OCI-LY1 (cell line): ENCODE measurements around the gene ARHGAP24.

Experiments
- H2AFZ ChIP-seq: fragments of 200-600 bp; sonication (generic), shearing (Covaris generic); 2 replicates; pipeline ENCODE4 v1.6.0; 2014; ENCODE audit warnings: antibody characterized with exemption, mild to moderate bottlenecking, low read length
- H3F3A ChIP-seq: fragments of 200-600 bp; sonication (generic), shearing (Covaris generic); 2 replicates; pipeline ENCODE4 v1.6.0; 2014; ENCODE audit warnings: mild to moderate bottlenecking, antibody characterized with exemption, low read length, moderate library complexity; ENCODE audit not compliant: insufficient read depth
- H3K27ac ChIP-seq: fragments of 200-600 bp; sonication (generic); 2 replicates; pipeline ENCODE4 v1.5.1; 2014; ENCODE audit warnings: low read length, mixed run types, mild to moderate bottlenecking, low read depth; ENCODE audit not compliant: poor library complexity, severe bottlenecking
- H3K27me3 ChIP-seq: fragments of 200-600 bp; sonication (generic); 2 replicates; pipeline ENCODE4 v1.6.0; 2014; ENCODE audit warnings: antibody characterized with exemption, mild to moderate bottlenecking, low read length, moderate library complexity; ENCODE audit not compliant: insufficient read depth
- H3K36me3 ChIP-seq: fragments of 200-600 bp; sonication (generic); 2 replicates; pipeline ENCODE4 v1.6.1; 2014; ENCODE audit warnings: mild to moderate bottlenecking, antibody characterized with exemption, low read length, moderate library complexity, mixed read lengths; ENCODE audit not compliant: insufficient read depth
- H3K4me1 ChIP-seq: fragments of 200-600 bp; sonication (generic); 2 replicates; pipeline ENCODE4 v1.5.1; 2014; ENCODE audit warnings: mild to moderate bottlenecking, low read length, moderate library complexity; ENCODE audit not compliant: insufficient read depth, severe bottlenecking
- H3K4me2 ChIP-seq: fragments of 200-600 bp; sonication (generic), shearing (Covaris generic); 2 replicates; pipeline ENCODE4 v1.6.1; 2014; ENCODE audit warnings: low read length
- H3K4me3 ChIP-seq: fragments of 200-600 bp; sonication (generic); 2 replicates; pipeline ENCODE4 v1.5.1; 2014; ENCODE audit warnings: low read length, low read depth, mild to moderate bottlenecking, mixed read lengths; ENCODE audit not compliant: poor library complexity, severe bottlenecking
- H3K79me2 ChIP-seq: fragments of 200-600 bp; shearing (Covaris generic); 2 replicates; pipeline ENCODE4 v1.6.1; 2016; ENCODE audit warnings: mixed run types, low read length, mixed read lengths; ENCODE audit not compliant: insufficient read depth
- H3K9ac ChIP-seq: fragments of 200-600 bp; sonication (generic), shearing (Covaris generic); 2 replicates; pipeline ENCODE4 v1.6.1; 2014; ENCODE audit warnings: mild to moderate bottlenecking, low read length, mixed read lengths
- H3K9me2 ChIP-seq: fragments of 200-600 bp; sonication (generic), shearing (Covaris generic); 2 replicates; pipeline ENCODE4 v1.6.1; 2014; ENCODE audit warnings: low read depth, mild to moderate bottlenecking, low read length, mixed read lengths
- H3K9me3 ChIP-seq: fragments of 200-600 bp; shearing (Covaris generic); 2 replicates; pipeline ENCODE4 v1.6.1; 2014; ENCODE audit warnings: low read length, mixed read lengths
- H4K20me1 ChIP-seq: fragments of 200-600 bp; sonication (generic), shearing (Covaris generic); 2 replicates; pipeline ENCODE4 v1.6.0; 2016; ENCODE audit warnings: mild to moderate bottlenecking, low read length; ENCODE audit not compliant: insufficient read depth
- EZH2 ChIP-seq: fragments of 200-600 bp; sonication (generic), shearing (Covaris generic); IDR thresholded peaks from 2 replicates; pipeline ENCODE4 v1.8.0; 2017; ENCODE audit warnings: borderline replicate concordance, mixed run types, mild to moderate bottlenecking, antibody characterized with exemption, low read length, moderate library complexity, mixed read lengths
- TF ChIP-seq, protein P1 (sequence below): fragments of 200-600 bp; sonication (generic), shearing (Covaris generic); IDR thresholded peaks from 2 replicates; pipeline ENCODE4 v1.5.1; 2017; ENCODE audit warnings: mild to moderate bottlenecking, antibody characterized with exemption, low read length, moderate library complexity, mixed read lengths

ARHGAP24 gene

DNA sequence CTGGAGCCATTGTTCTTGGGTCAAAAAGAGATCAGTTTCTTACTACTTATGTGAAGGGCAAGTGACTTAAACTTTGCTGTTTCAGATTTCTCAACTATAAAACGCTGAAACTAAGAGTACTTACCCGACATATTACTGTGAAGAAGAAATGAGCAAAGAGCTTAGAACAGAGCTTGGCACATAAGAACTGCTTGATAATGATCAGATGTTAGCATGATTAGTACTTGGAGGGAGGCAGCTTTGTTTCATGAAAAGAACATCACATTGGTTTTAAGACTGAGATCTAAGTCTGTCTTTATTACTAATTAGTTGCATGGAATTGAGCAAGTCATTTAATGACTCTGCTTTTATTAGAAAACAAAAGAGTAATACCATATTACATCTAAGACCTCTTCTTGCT, 169.1 kb downstream of the ARHGAP24 start:
- H3F3A ChIP-seq: no peaks in the 10 kb centered on the region
- no peaks in the 10 kb centered on the region for H3K9me2 ChIP-seq
- peaks cover 37% of the 10 kb centered on the region for H3K4me1 ChIP-seq
- H3K4me2 ChIP-seq: no peak overlapping the region
- H3K27me3 ChIP-seq: no peaks in the 10 kb centered on the region
- H2AFZ ChIP-seq: no peak overlapping the region
- H3K4me3 ChIP-seq: no peak overlapping the region
- TF ChIP-seq, protein P1, sequence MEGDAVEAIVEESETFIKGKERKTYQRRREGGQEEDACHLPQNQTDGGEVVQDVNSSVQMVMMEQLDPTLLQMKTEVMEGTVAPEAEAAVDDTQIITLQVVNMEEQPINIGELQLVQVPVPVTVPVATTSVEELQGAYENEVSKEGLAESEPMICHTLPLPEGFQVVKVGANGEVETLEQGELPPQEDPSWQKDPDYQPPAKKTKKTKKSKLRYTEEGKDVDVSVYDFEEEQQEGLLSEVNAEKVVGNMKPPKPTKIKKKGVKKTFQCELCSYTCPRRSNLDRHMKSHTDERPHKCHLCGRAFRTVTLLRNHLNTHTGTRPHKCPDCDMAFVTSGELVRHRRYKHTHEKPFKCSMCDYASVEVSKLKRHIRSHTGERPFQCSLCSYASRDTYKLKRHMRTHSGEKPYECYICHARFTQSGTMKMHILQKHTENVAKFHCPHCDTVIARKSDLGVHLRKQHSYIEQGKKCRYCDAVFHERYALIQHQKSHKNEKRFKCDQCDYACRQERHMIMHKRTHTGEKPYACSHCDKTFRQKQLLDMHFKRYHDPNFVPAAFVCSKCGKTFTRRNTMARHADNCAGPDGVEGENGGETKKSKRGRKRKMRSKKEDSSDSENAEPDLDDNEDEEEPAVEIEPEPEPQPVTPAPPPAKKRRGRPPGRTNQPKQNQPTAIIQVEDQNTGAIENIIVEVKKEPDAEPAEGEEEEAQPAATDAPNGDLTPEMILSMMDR: no peak
- TF ChIP-seq EZH2: no peak
- peaks cover 65% of the 10 kb centered on the region for H3K79me2 ChIP-seq
- peaks cover 63% of the 10 kb centered on the region for H3K36me3 ChIP-seq
- H4K20me1 ChIP-seq: no peaks in the 10 kb centered on the region
- no peaks in the 10 kb centered on the region for H3K9me3 ChIP-seq
- peak overlapping the region; percentile 11 for H3K27ac ChIP-seq
- no peak overlapping the region for H3K9ac ChIP-seq

DNA sequence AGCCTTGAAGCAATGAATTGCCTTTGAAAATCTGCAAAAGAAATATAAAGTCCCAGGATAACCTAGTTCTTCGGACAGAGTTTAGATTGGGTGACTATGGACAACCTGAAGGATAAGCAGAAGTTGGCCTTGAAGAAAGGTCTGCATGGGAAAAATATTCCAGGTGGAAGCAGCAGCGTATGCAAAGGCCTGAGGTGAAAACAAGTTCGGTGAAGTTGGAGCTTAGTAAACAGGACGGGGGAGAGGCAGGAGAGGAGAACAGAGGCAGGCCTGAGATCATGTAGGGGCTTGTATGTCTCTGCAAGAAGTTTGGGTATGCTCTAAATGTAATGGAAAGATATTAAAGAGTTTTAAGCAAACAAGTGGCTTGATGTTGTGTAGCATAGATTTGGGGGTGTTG, 176.0 kb downstream of the ARHGAP24 start:
- H3K79me2 ChIP-seq: peaks cover 85% of the 10 kb centered on the region
- no peaks in the 10 kb centered on the region for H3K27me3 ChIP-seq
- H3K4me3 ChIP-seq: no peak overlapping the region
- no peak overlapping the region for H3K9ac ChIP-seq
- H4K20me1 ChIP-seq: no peaks in the 10 kb centered on the region
- H3K4me2 ChIP-seq: no peak overlapping the region
- no peaks in the 10 kb centered on the region for H3F3A ChIP-seq
- TF ChIP-seq EZH2: no peak
- TF ChIP-seq, protein P1: no peak
- H2AFZ ChIP-seq: no peak overlapping the region
- H3K27ac ChIP-seq: no peak overlapping the region
- no peaks in the 10 kb centered on the region for H3K9me3 ChIP-seq
- H3K36me3 ChIP-seq: peaks cover 71% of the 10 kb centered on the region
- H3K9me2 ChIP-seq: no peaks in the 10 kb centered on the region
- peaks cover 2% of the 10 kb centered on the region for H3K4me1 ChIP-seq

DNA sequence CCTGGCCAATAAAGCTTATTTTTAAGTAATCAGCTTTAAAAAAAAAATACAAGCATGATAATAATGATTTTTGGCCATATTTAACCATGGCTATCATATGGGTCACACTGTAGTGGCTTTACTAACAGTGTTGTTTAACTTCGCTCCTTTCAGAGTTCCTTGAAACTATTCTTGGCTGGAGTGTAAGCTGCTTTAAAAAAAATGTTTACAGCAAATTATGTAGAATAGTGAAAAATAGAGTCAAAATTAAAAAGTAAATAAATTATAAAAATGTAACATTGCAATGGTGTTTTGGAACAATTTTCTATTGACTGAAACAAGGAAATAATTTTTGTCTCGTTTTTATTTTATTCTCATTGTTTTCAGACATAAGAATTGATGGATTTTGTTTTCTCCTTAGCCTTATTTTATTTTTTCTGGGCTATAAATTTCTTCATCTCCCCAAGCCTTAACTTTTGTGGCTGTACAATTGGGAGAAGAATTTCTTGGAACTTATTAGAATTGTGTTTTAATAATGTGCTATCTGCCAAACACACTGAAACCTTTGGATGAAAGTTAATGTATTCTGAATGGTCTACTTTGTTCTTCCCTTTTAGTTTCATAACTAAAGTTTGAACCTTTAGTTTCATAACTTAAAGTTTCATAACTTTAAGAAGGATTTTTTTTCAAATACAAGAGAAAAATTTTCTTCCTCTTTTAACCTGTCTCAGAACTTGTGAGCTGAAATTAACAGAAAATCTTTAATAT, 182.0 kb downstream of the ARHGAP24 start:
- Histone ChIP-seq H2AFZ (no peak overlapping the region), H3K4me2 (peak overlapping the region; percentile 31; the same call in 1 of the 2 replicates), H3K9me2 (no peaks in the 10 kb centered on the region), H3K4me3 (no peak overlapping the region), H3K27ac (peak overlapping the region; percentile 95), H4K20me1 (no peaks in the 10 kb centered on the region), H3K36me3 (peaks cover 55% of the 10 kb centered on the region), H3K27me3 (no peaks in the 10 kb centered on the region), H3K4me1 (peaks cover 55% of the 10 kb centered on the region), H3F3A (0 out of 2 replicates have a peak, but pooled peaks cover 6% of the 10 kb centered on the region), H3K9me3 (peaks cover 2% of the 10 kb centered on the region; the same call in 1 of the 2 replicates), H3K9ac (peak overlapping the region; percentile 60), H3K79me2 (peaks cover 61% of the 10 kb centered on the region)
- no peak for TF ChIP-seq EZH2
